OCI-M2 (cell line): ENCODE data around the gene CAPS2.

Experiments
- DNase-seq: peaks from one replicate; lab custom pipeline; 2025; ENCODE audit not compliant: unreplicated experiment; lab: John Stamatoyannopoulos, UW

CAPS2 gene

GRCh38 chr12:75305412-75306332 lies 24.5 kb downstream of the CAPS2 start:
- no peak for DNase-seq

- no peak for DNase-seq
These were observed 27.3 kb downstream of the CAPS2 start for GRCh38 chr12:75302781-75303180.

GRCh38 chr12:75302225-75302624 lies 27.9 kb downstream of the CAPS2 start:
- no peak for DNase-seq

- DNase-seq: no peak
These were observed 35.3 kb downstream of the CAPS2 start for GRCh38 chr12:75294797-75295196.

- no peak for DNase-seq
These were observed 35.8 kb downstream of the CAPS2 start for GRCh38 chr12:75294336-75294735.

- DNase-seq: no peak
These were observed 39.1 kb downstream of the CAPS2 start for GRCh38 chr12:75291014-75291413.

- DNase-seq: no peak
These were observed 40.4 kb downstream of the CAPS2 start for GRCh38 chr12:75289753-75290152.

- no peak for DNase-seq
These were observed 41.3 kb downstream of the CAPS2 start for GRCh38 chr12:75288860-75289259.

GRCh38 chr12:75275702-75276101 lies 54.4 kb downstream of the CAPS2 start:
- no peak for DNase-seq

- no peak for DNase-seq
These were observed 58.5 kb downstream of the CAPS2 start for GRCh38 chr12:75271576-75271975.

- no peak for DNase-seq
These were observed 60.0 kb downstream of the CAPS2 start for GRCh38 chr12:75270157-75270556.

- no peak for DNase-seq
These were observed 60.9 kb downstream of the CAPS2 start for GRCh38 chr12:75269209-75269608.

- DNase-seq: no peak
These were observed 69.8 kb downstream of the CAPS2 start for GRCh38 chr12:75260316-75260715.

GRCh38 chr12:75259143-75259542 lies 71.0 kb downstream of the CAPS2 start:
- DNase-seq: no peak

- DNase-seq: no peak
These were observed 72.6 kb downstream of the CAPS2 start for GRCh38 chr12:75257510-75257909.

- DNase-seq: no peak
These were observed 85.0 kb downstream of the CAPS2 start for GRCh38 chr12:75245108-75245507.

- no peak for DNase-seq
These were observed 90.1 kb downstream of the CAPS2 start for GRCh38 chr12:75239987-75240386.

- DNase-seq: no peak
These were observed 93.9 kb downstream of the CAPS2 start for GRCh38 chr12:75236206-75236605.

- DNase-seq: no peak
These were observed 103.0 kb downstream of the CAPS2 start for GRCh38 chr12:75227132-75227531.
